ENCODE measurements around the gene WDHD1. TPM values are rescaled to one million over a fixed set of nuclear protein-coding genes. Genes with fewer than 3 reads are reported as not detected.

The WDHD1 gene, protein sequence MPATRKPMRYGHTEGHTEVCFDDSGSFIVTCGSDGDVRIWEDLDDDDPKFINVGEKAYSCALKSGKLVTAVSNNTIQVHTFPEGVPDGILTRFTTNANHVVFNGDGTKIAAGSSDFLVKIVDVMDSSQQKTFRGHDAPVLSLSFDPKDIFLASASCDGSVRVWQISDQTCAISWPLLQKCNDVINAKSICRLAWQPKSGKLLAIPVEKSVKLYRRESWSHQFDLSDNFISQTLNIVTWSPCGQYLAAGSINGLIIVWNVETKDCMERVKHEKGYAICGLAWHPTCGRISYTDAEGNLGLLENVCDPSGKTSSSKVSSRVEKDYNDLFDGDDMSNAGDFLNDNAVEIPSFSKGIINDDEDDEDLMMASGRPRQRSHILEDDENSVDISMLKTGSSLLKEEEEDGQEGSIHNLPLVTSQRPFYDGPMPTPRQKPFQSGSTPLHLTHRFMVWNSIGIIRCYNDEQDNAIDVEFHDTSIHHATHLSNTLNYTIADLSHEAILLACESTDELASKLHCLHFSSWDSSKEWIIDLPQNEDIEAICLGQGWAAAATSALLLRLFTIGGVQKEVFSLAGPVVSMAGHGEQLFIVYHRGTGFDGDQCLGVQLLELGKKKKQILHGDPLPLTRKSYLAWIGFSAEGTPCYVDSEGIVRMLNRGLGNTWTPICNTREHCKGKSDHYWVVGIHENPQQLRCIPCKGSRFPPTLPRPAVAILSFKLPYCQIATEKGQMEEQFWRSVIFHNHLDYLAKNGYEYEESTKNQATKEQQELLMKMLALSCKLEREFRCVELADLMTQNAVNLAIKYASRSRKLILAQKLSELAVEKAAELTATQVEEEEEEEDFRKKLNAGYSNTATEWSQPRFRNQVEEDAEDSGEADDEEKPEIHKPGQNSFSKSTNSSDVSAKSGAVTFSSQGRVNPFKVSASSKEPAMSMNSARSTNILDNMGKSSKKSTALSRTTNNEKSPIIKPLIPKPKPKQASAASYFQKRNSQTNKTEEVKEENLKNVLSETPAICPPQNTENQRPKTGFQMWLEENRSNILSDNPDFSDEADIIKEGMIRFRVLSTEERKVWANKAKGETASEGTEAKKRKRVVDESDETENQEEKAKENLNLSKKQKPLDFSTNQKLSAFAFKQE
- total RNA-seq, result 1 to 10 TPM; 1.2 to 2.3 (median 1.9) TPM

DNA sequence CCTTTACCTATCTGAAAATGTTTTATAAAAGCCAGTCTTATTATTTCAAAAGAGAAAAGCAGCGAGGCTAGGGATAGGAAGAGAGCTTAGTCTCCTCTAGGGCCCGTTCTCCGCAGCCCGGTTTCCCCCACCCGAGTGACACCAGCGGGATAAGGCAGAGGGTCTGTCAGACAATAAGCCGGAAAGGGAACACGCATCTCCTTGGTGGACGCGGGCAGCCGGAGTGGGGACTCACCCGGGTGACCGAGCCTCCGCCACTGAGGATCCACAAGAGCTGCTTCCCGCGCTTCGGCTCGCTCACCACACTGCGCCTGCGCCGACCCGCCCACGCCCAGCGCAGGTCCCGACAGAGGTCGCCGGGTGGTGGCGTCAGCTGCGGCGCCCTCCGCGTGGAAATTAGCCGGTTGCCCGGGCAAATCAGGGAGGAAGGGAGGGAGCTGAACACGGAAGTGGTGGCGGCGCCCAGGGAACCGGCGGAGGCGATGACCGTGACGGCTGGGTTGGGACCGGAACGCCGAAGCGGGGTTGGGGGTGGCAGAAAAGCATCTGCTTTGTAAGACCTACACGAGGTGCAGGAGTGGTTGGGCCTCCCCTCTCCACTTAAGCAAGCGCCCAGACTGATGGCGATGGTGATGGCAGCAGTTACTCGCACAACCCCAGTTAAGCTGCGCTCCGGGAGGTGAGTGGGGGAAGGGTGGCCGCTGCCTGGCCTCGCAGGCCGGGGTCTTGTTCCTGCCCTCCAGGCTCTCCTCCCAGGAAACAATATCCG, at the start of gene WDHD1, which contains the start of gene SOCS4:
Gene WDHD1 (minus strand): TSS at position 307 of the 769 bp plus-strand sequence. CDS start 312 bp downstream, outside the sequence.
Gene SOCS4 (plus strand): TSS at position 444 of the 769 bp plus-strand sequence. CDS start 15,806 bp downstream, outside the sequence.
- Histone ChIP-seq H3K9me3 (no peaks in the 10 kb centered on the region), H3K27me3 (no peaks in the 10 kb centered on the region), H3K4me3 (replicated peaks in 1 of 3) (peak within 1 kb of the TSS; percentile 43 to 75 (median 58)), H3K27ac (peak within 1 kb of the TSS; percentile 36 to 74 (median 42)), H3K36me3 (no peaks in the 10 kb centered on the region), H3K4me1 (peaks cover 13 to 26% of the 10 kb centered on the region in 2 donors)
- peak; percentile 95 for DNase-seq
- TF ChIP-seq POLR2A (IDR thresholded peaks at IDR 0.05), result peak in 1 of 2 donors; percentile 69
- TF ChIP-seq, protein P1, sequence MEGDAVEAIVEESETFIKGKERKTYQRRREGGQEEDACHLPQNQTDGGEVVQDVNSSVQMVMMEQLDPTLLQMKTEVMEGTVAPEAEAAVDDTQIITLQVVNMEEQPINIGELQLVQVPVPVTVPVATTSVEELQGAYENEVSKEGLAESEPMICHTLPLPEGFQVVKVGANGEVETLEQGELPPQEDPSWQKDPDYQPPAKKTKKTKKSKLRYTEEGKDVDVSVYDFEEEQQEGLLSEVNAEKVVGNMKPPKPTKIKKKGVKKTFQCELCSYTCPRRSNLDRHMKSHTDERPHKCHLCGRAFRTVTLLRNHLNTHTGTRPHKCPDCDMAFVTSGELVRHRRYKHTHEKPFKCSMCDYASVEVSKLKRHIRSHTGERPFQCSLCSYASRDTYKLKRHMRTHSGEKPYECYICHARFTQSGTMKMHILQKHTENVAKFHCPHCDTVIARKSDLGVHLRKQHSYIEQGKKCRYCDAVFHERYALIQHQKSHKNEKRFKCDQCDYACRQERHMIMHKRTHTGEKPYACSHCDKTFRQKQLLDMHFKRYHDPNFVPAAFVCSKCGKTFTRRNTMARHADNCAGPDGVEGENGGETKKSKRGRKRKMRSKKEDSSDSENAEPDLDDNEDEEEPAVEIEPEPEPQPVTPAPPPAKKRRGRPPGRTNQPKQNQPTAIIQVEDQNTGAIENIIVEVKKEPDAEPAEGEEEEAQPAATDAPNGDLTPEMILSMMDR (IDR thresholded peaks at IDR 0.05), result peak in 2 of 6 experiments; percentile 15 to 21
- WGBS, 2 donors, result 0% methylated on average over 28 to 44 of the region's 56 CpGs
- intact Hi-C loops (cut with DNase I), result no loop called here

DNA sequence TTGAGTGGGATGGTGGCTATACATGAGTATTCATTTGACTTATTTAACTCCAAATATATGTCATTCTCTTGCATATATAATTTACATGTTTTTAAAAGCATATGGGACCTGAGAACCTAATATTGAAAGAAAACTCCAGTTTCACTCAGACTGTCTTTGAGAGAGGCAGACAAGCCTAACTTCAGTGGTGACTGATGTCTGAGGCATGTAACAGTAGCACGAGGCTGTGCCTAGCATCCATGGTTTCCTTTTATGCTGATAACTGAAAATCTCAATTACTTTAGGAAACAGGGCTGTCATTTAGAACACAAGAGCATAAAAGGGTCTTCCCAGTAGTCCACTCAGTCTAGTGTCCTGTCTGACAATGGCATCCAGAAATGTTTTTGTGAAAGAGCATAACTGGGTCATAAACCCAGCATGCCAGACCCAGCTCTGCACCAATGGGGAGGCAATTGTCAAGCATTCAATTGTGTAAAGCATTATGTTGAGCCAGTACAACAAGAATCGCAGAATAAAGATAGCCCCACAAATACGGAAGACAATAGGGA, 48.8 kb upstream of the WDHD1 start:
- Histone ChIP-seq H3K4me1 (peaks cover 9 to 19% of the 10 kb centered on the region in 2 donors), H3K27me3 (no peaks in the 10 kb centered on the region), H3K9me3 (no peaks in the 10 kb centered on the region), H3K4me3 (replicated peaks in 1 of 3) (no peak overlapping the region), H3K36me3 (no peaks in the 10 kb centered on the region), H3K27ac (no peak overlapping the region)
- intact Hi-C loops (cut with DNase I), result no loop called here
- 89 to 95% methylated on average over 3 of the region's 3 CpGs for WGBS, 2 donors
- TF ChIP-seq POLR2A (IDR thresholded peaks at IDR 0.05), result no peak
- TF ChIP-seq, protein P1 (IDR thresholded peaks at IDR 0.05), result no peak
- DNase-seq, result no peak

DNA sequence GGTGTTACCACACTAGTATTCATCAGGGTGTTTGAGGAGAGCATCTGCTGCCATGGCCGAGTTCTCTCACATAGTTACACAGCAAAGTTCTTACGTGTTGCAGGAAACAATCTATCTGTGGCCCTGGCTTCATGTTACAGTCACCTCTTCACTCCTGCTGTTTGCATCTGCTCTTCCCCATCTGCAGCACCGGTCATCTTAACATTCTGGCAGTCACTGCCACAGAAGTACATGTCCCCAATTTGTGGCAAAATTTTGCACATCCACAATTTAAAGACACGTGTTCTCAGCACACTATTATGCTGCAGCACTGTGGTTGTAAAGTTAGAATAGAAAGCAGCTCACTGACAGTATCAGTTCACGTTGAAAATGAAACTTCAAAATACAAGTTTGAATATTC, 47.8 kb upstream of the WDHD1 start:
- intact Hi-C loops (cut with DNase I), result no loop called here
- peaks cover 9 to 19% of the 10 kb centered on the region in 2 donors for H3K4me1 ChIP-seq
- H3K36me3 ChIP-seq, result no peaks in the 10 kb centered on the region
- no peaks in the 10 kb centered on the region for H3K9me3 ChIP-seq
- no peak overlapping the region for H3K4me3 ChIP-seq (replicated peaks in 1 of 3)
- WGBS, 2 donors, result 34% methylated on average over 5 of the region's 5 CpGs
- no peak overlapping the region for H3K27ac ChIP-seq
- no peaks in the 10 kb centered on the region for H3K27me3 ChIP-seq
- TF ChIP-seq POLR2A (IDR thresholded peaks at IDR 0.05), result no peak
- TF ChIP-seq, protein P1 (IDR thresholded peaks at IDR 0.05), result no peak
- DNase-seq, result no peak

DNA sequence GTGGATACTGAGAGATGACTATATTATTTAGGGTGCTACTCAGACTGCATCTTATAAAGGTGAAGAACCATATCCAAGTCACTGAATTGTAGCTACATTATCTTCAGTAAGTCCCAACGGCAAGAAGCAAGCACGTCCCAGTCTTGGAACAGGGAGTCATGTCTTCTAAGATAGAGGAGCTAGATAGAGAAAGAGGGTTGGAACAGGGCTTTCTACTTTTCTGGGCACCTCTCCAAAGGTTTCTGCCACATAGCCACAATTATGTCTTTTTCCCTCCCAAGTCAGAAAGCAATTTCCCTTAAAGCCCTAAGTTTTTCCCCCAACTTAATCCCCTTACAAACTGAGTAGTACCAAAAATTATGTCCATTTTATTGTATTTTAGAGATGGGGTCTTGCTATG, 47.0 kb upstream of the WDHD1 start:
- DNase-seq, result no peak
- intact Hi-C loops (cut with DNase I), result no loop called here
- Histone ChIP-seq H3K27me3 (no peaks in the 10 kb centered on the region), H3K9me3 (no peaks in the 10 kb centered on the region), H3K4me1 (peaks cover 9 to 19% of the 10 kb centered on the region in 2 donors), H3K4me3 (replicated peaks in 1 of 3) (no peak overlapping the region), H3K27ac (no peak overlapping the region), H3K36me3 (no peaks in the 10 kb centered on the region)
- 50 to 61% methylated on average over 2 of the region's 2 CpGs for WGBS, 2 donors
- TF ChIP-seq POLR2A (IDR thresholded peaks at IDR 0.05), result no peak
- TF ChIP-seq, protein P1 (IDR thresholded peaks at IDR 0.05), result no peak

Data from thyroid gland (tissue), 4 donors.